ENCODE results near the gene CFAP251. TPM values are rescaled to one million over a fixed set of nuclear protein-coding genes. Genes with fewer than 3 reads are reported as not detected.

The CFAP251 gene
- polyA plus RNA-seq, 3 donors = 0.08 to 0.17 TPM; not detected in 1

DNA sequence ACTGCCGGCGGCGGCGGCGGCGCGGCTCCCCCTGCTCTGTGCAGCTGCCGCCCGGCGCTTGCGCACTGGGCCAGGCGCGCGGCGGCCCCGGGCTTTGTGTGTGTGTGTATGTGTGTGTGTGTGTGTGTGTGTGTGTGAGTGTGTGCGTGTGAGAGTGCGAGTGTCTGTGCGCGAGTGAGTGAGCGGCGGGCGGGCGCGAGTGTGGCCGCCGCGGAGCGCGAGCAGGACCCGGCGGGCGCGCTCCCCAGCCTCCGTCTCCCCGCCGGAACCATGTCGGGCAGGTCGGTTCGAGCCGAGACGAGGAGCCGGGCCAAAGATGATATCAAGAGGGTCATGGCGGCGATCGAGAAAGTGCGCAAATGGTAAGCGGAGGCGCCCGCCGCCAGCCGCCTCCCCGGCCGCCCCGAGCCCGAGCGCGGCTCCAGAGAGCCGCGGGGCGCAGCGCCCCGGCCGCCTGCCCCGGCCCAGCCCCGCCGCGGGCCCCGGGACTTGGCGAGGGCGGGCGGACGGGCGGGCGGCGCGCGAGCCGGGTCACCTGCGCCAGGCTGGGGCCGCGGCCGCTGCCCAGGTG is 103.5 kb downstream of the CFAP251 start, which contains the start of gene BCL7A:
Gene BCL7A (plus strand): TSS at position 63 of the 571 bp plus-strand sequence. CDS start 208 bp downstream, at position 271.
- Histone ChIP-seq H3K36me3 (replicated peaks in 1 of 2; ENCODE audit: control insufficient read depth in 1 of 2, insufficient read depth in 2 of 2, low read length in 2 of 2) (no peaks in the 10 kb centered on the region), H3K27me3 (ENCODE audit: control insufficient read depth in 2 of 2, insufficient read depth in 2 of 2, low read length in 2 of 2) (peaks cover 2 to 24% of the 10 kb centered on the region in 2 donors), H3K4me1 (ENCODE audit: control insufficient read depth in 1 of 2, insufficient read depth in 2 of 2, low read length in 2 of 2) (peaks cover 18 to 22% of the 10 kb centered on the region in 2 donors), H3K4me2 (replicated peaks; ENCODE audit: extremely low read depth, low read length, poor library complexity, severe bottlenecking) (peak within 1 kb of the TSS; percentile 93), H4K20me1 (ENCODE audit: insufficient read depth, low read length) (no peaks in the 10 kb centered on the region), H2AFZ (ENCODE audit: insufficient read depth, low read depth, low read length, poor library complexity, severe bottlenecking) (peak within 1 kb of the TSS; percentile 83), H3K27ac (ENCODE audit: low read depth in 1 of 2, low read length in 2 of 2) (no peak within 1 kb of the TSS), H3K9me3 (replicated peaks in 1 of 2; ENCODE audit: control insufficient read depth in 1 of 2, insufficient read depth in 1 of 2, low read length in 2 of 2) (peaks cover 11 to 13% of the 10 kb centered on the region in 2 donors), H3K9ac (ENCODE audit: insufficient read depth, low read length, poor library complexity, severe bottlenecking) (peak within 1 kb of the TSS; percentile 59), H3K4me3 (replicated peaks in 1 of 3; ENCODE audit: low read depth in 2 of 3, low read length in 3 of 3) (peak within 1 kb of the TSS; percentile 43 to 79 (median 46)), H3K79me2 (ENCODE audit: insufficient read depth, low read length) (peaks cover 21% of the 10 kb centered on the region)
- peak in 2 of 3 donors; percentile 15 to 40 for DNase-seq
- intact Hi-C loops (cut with micrococcal nuclease) = no loop called here
- TF ChIP-seq, protein P1, sequence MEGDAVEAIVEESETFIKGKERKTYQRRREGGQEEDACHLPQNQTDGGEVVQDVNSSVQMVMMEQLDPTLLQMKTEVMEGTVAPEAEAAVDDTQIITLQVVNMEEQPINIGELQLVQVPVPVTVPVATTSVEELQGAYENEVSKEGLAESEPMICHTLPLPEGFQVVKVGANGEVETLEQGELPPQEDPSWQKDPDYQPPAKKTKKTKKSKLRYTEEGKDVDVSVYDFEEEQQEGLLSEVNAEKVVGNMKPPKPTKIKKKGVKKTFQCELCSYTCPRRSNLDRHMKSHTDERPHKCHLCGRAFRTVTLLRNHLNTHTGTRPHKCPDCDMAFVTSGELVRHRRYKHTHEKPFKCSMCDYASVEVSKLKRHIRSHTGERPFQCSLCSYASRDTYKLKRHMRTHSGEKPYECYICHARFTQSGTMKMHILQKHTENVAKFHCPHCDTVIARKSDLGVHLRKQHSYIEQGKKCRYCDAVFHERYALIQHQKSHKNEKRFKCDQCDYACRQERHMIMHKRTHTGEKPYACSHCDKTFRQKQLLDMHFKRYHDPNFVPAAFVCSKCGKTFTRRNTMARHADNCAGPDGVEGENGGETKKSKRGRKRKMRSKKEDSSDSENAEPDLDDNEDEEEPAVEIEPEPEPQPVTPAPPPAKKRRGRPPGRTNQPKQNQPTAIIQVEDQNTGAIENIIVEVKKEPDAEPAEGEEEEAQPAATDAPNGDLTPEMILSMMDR (IDR thresholded peaks at IDR 0.05) = no peak
- Mint-ChIP-seq H3K36me3 (peaks cover 6 to 10% of the 10 kb centered on the region in 2 donors), H3K27ac (peak within 1 kb of the TSS in 4 of 7 donors; percentile 19 to 89 (median 56)), H3K4me1 (peaks cover 17% of the 10 kb centered on the region), H3K4me3 (peak within 1 kb of the TSS; percentile 84 to 96), H3K9me3 (peaks cover 12 to 44% (median 27%) of the 10 kb centered on the region in 7 donors), H3K27me3 (ENCODE audit: low read depth in 3 of 3) (peaks cover 35 to 48% (median 37%) of the 10 kb centered on the region in 3 donors)
- under 1% methylated on average over 83 of the region's 83 CpGs for WGBS (ENCODE audit: insufficient coverage)

GRCh38 chr12:122022393-122023338 is 104.3 kb downstream of the CFAP251 start:
- H3K79me2 ChIP-seq (ENCODE audit: insufficient read depth, low read length) = peaks cover 23% of the 10 kb centered on the region
- H3K27ac Mint-ChIP-seq = peak overlapping the region in 2 of 7 donors; percentile 42 to 82
- intact Hi-C loops (cut with micrococcal nuclease) = no loop called here

More at GRCh38 chr12:122022393-122023338, 104.3 kb downstream of the CFAP251 start:
- DNase-seq = no peak
- H2AFZ ChIP-seq (ENCODE audit: insufficient read depth, low read depth, low read length, poor library complexity, severe bottlenecking) = peak overlapping the region; percentile 83
- H3K27me3 ChIP-seq (ENCODE audit: control insufficient read depth in 2 of 2, insufficient read depth in 2 of 2, low read length in 2 of 2) = peaks cover 2 to 24% of the 10 kb centered on the region in 2 donors
- peak overlapping the region; percentile 84 to 95 for H3K4me3 Mint-ChIP-seq
- H3K9me3 ChIP-seq (replicated peaks in 1 of 2; ENCODE audit: control insufficient read depth in 1 of 2, insufficient read depth in 1 of 2, low read length in 2 of 2) = peaks cover 11 to 13% of the 10 kb centered on the region in 2 donors
- H3K9ac ChIP-seq (ENCODE audit: insufficient read depth, low read length, poor library complexity, severe bottlenecking) = peak overlapping the region; percentile 59
- H3K27me3 Mint-ChIP-seq (ENCODE audit: low read depth in 3 of 3) = peaks cover 35 to 48% (median 37%) of the 10 kb centered on the region in 3 donors
- H3K36me3 ChIP-seq (replicated peaks in 1 of 2; ENCODE audit: control insufficient read depth in 1 of 2, insufficient read depth in 2 of 2, low read length in 2 of 2) = no peaks in the 10 kb centered on the region
- peaks cover 6 to 10% of the 10 kb centered on the region in 2 donors for H3K36me3 Mint-ChIP-seq
- peak overlapping the region; percentile 93 for H3K4me2 ChIP-seq (replicated peaks; ENCODE audit: extremely low read depth, low read length, poor library complexity, severe bottlenecking)
- under 1% methylated on average over 113 of the region's 124 CpGs for WGBS (ENCODE audit: insufficient coverage)
- peaks cover 12 to 39% (median 24%) of the 10 kb centered on the region in 7 donors for H3K9me3 Mint-ChIP-seq
- peak overlapping the region; percentile 43 to 79 (median 46) for H3K4me3 ChIP-seq (replicated peaks in 1 of 3; ENCODE audit: low read depth in 2 of 3, low read length in 3 of 3)
- peaks cover 18 to 22% of the 10 kb centered on the region in 2 donors for H3K4me1 ChIP-seq (ENCODE audit: control insufficient read depth in 1 of 2, insufficient read depth in 2 of 2, low read length in 2 of 2)
- no peaks in the 10 kb centered on the region for H4K20me1 ChIP-seq (ENCODE audit: insufficient read depth, low read length)
- H3K4me1 Mint-ChIP-seq = peaks cover 17% of the 10 kb centered on the region
- TF ChIP-seq, protein P1 (IDR thresholded peaks at IDR 0.05) = no peak
- no peak overlapping the region for H3K27ac ChIP-seq (ENCODE audit: low read depth in 1 of 2, low read length in 2 of 2)

Measured in CD14-positive monocyte (primary cell).